ENCODE data around the gene ZNF558.

DNA sequence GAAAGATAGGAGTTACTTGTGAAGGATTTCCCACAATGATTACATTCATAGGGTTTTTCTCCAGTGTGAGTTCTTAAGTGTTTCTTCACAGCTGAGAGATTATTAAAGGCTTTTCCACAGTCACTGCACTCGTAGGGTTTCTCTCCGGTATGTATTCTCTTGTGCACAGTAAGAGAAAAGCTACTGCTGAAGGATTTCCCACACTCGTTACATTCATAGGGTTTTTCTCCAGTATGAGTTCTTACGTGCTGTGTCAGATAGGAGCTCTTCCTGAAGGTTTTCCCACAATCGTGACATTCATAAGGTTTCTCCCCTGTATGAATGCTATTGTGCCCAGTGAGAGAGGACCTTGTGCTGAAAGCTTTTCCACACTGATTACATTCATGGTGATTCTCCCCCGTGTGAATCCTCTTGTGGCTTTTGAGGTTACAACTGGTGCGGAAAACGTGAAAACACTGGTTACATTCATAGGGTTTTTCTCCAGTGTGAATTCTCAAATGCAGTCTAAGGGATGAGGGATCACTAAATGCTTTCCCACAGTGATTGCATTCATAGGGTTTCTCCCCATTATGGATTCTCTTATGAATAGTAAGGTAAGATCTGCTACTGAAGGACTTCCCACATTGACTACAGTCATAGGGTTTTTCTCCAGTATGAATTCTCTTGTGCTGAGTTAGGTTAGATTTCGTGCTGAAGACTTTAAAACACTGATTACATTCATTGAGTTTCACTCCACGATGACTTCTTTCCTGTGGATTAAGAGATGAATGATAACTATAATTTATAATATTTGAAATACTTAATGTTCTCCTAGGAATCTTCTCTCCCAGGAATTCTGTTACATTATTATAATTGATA lies 20.6 kb downstream of the ZNF558 start:
- TF ChIP-seq CTCF (conservative IDR thresholded peaks at IDR 0.05; ENCODE audit: low read depth in 2 of 2) (no peak), POLR2AphosphoS5 (IDR thresholded peaks at IDR 0.05; ENCODE audit: low read depth) (no peak), REST (IDR thresholded peaks at IDR 0.05; ENCODE audit: unreplicated experiment) (no peak), EZH2 (IDR thresholded peaks at IDR 0.05; ENCODE audit: low read depth, unreplicated experiment) (no peak), CREB1 (CRISPR knock-in tag; IDR thresholded peaks at IDR 0.05; ENCODE audit: low read depth) (no peak), STAT1 (IDR thresholded peaks at IDR 0.05; ENCODE audit: unreplicated experiment) (no peak), EZH2phosphoT487 (IDR thresholded peaks at IDR 0.05; ENCODE audit: unreplicated experiment) (no peak), ZNF114 (CRISPR knock-in tag; IDR thresholded peaks at IDR 0.05) (no peak), JUNB (IDR thresholded peaks at IDR 0.05; ENCODE audit: unreplicated experiment) (no peak), ZNF331 (CRISPR knock-in tag; IDR thresholded peaks at IDR 0.05; ENCODE audit: low read depth) (no peak), NANOG (IDR thresholded peaks at IDR 0.05; ENCODE audit: borderline replicate concordance) (no peak)
- TF ChIP-seq, protein P1, sequence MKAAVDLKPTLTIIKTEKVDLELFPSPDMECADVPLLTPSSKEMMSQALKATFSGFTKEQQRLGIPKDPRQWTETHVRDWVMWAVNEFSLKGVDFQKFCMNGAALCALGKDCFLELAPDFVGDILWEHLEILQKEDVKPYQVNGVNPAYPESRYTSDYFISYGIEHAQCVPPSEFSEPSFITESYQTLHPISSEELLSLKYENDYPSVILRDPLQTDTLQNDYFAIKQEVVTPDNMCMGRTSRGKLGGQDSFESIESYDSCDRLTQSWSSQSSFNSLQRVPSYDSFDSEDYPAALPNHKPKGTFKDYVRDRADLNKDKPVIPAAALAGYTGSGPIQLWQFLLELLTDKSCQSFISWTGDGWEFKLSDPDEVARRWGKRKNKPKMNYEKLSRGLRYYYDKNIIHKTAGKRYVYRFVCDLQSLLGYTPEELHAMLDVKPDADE (IDR thresholded peaks at IDR 0.05), result no peak
- TF ChIP-seq, protein P2, sequence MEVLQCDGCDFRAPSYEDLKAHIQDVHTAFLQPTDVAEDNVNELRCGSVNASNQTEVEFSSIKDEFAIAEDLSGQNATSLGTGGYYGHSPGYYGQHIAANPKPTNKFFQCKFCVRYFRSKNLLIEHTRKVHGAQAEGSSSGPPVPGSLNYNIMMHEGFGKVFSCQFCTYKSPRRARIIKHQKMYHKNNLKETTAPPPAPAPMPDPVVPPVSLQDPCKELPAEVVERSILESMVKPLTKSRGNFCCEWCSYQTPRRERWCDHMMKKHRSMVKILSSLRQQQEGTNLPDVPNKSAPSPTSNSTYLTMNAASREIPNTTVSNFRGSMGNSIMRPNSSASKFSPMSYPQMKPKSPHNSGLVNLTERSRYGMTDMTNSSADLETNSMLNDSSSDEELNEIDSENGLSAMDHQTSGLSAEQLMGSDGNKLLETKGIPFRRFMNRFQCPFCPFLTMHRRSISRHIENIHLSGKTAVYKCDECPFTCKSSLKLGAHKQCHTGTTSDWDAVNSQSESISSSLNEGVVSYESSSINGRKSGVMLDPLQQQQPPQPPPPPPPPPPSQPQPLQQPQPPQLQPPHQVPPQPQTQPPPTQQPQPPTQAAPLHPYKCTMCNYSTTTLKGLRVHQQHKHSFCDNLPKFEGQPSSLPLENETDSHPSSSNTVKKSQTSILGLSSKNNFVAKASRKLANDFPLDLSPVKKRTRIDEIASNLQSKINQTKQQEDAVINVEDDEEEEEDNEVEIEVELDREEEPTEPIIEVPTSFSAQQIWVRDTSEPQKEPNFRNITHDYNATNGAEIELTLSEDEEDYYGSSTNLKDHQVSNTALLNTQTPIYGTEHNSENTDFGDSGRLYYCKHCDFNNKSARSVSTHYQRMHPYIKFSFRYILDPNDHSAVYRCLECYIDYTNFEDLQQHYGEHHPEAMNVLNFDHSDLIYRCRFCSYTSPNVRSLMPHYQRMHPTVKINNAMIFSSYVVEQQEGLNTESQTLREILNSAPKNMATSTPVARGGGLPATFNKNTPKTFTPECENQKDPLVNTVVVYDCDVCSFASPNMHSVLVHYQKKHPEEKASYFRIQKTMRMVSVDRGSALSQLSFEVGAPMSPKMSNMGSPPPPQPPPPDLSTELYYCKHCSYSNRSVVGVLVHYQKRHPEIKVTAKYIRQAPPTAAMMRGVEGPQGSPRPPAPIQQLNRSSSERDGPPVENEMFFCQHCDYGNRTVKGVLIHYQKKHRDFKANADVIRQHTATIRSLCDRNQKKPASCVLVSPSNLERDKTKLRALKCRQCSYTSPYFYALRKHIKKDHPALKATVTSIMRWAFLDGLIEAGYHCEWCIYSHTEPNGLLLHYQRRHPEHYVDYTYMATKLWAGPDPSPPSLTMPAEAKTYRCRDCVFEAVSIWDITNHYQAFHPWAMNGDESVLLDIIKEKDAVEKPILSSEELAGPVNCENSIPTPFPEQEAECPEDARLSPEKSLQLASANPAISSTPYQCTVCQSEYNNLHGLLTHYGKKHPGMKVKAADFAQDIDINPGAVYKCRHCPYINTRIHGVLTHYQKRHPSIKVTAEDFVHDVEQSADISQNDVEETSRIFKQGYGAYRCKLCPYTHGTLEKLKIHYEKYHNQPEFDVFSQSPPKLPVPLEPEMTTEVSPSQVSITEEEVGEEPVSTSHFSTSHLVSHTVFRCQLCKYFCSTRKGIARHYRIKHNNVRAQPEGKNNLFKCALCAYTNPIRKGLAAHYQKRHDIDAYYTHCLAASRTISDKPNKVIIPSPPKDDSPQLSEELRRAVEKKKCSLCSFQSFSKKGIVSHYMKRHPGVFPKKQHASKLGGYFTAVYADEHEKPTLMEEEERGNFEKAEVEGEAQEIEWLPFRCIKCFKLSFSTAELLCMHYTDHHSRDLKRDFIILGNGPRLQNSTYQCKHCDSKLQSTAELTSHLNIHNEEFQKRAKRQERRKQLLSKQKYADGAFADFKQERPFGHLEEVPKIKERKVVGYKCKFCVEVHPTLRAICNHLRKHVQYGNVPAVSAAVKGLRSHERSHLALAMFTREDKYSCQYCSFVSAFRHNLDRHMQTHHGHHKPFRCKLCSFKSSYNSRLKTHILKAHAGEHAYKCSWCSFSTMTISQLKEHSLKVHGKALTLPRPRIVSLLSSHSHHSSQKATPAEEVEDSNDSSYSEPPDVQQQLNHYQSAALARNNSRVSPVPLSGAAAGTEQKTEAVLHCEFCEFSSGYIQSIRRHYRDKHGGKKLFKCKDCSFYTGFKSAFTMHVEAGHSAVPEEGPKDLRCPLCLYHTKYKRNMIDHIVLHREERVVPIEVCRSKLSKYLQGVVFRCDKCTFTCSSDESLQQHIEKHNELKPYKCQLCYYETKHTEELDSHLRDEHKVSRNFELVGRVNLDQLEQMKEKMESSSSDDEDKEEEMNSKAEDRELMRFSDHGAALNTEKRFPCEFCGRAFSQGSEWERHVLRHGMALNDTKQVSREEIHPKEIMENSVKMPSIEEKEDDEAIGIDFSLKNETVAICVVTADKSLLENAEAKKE (CRISPR knock-in tag; IDR thresholded peaks at IDR 0.05), result no peak

Data from GM23338 (cell line).